Measurements from ENCODE around the gene HSD11B2. TPM values are rescaled to one million over a fixed set of nuclear protein-coding genes. Genes with fewer than 3 reads are reported as not detected.
A peak's percentile ranks its signal among the peaks of the same experiment; 100 is the strongest.
"Not testable (repeated sequence)": the region's sequence is repeated elsewhere in the genome, so short reads cannot be mapped to it uniquely, and the experiment has no call there.

The HSD11B2 gene
- total RNA-seq, 1 experiment from 2014 or later: 0.77 TPM

DNA sequence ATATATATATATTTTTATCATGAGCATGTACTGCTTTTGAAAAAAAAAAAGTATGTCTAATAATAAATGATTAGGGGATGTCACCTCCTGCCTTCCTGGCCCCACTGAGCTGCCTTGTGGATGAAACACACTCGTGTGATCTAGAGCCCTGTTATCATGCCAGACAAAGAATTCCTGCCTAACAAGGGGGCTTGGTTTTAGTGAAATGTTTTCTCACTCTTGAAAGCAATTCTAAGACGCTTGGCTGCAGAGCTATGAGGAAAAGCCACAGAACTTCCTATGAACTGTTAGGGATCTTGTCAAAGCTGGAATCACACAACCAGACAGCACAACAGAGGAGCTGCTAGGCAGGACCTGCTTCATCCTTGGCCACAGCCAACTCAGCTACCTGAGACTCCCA, 18.6 kb upstream of the HSD11B2 start:
- BruUV-seq (replicated peaks): no TSS peak
- CTCF ChIA-PET: interaction anchor here (0.5 to 0.7 kb wide), 2 partner anchors 87 to 179 kb away, joined by 3 to 4 read pairs; no protein-coding TSS in a partner anchor
- intact Hi-C loops (cut with micrococcal nuclease; ENCODE audit: unreplicated experiment) (no loop called here), in situ Hi-C loops (cut with HindIII; ENCODE audit: low pct_unique_long_range_greater_than_20kb, low sequenced_read_pairs) (no loop called here)
- Histone ChIP-seq H3K27me3 (ENCODE audit: control insufficient read depth, insufficient read depth, low read length) (no peaks in the 10 kb centered on the region), H3K4me3 (ENCODE audit: low read depth in 2 of 2, low read length in 2 of 2) (no peak overlapping the region), H3K27ac (ENCODE audit: low read length) (no peak overlapping the region), H3K4me1 (ENCODE audit: control insufficient read depth, insufficient read depth, low read length) (no peaks in the 10 kb centered on the region), H3K36me3 (ENCODE audit: control insufficient read depth, insufficient read depth, low read length) (no peaks in the 10 kb centered on the region), H3K9me3 (ENCODE audit: control insufficient read depth, insufficient read depth, low read depth, low read length) (no peaks in the 10 kb centered on the region)
- TF ChIP-seq, protein P1, sequence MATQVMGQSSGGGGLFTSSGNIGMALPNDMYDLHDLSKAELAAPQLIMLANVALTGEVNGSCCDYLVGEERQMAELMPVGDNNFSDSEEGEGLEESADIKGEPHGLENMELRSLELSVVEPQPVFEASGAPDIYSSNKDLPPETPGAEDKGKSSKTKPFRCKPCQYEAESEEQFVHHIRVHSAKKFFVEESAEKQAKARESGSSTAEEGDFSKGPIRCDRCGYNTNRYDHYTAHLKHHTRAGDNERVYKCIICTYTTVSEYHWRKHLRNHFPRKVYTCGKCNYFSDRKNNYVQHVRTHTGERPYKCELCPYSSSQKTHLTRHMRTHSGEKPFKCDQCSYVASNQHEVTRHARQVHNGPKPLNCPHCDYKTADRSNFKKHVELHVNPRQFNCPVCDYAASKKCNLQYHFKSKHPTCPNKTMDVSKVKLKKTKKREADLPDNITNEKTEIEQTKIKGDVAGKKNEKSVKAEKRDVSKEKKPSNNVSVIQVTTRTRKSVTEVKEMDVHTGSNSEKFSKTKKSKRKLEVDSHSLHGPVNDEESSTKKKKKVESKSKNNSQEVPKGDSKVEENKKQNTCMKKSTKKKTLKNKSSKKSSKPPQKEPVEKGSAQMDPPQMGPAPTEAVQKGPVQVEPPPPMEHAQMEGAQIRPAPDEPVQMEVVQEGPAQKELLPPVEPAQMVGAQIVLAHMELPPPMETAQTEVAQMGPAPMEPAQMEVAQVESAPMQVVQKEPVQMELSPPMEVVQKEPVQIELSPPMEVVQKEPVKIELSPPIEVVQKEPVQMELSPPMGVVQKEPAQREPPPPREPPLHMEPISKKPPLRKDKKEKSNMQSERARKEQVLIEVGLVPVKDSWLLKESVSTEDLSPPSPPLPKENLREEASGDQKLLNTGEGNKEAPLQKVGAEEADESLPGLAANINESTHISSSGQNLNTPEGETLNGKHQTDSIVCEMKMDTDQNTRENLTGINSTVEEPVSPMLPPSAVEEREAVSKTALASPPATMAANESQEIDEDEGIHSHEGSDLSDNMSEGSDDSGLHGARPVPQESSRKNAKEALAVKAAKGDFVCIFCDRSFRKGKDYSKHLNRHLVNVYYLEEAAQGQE (IDR thresholded peaks at IDR 0.05; ENCODE audit: insufficient read depth in 1 of 2, low read depth in 2 of 2, low read length in 1 of 2): no peak
- TF ChIP-seq, protein P2, sequence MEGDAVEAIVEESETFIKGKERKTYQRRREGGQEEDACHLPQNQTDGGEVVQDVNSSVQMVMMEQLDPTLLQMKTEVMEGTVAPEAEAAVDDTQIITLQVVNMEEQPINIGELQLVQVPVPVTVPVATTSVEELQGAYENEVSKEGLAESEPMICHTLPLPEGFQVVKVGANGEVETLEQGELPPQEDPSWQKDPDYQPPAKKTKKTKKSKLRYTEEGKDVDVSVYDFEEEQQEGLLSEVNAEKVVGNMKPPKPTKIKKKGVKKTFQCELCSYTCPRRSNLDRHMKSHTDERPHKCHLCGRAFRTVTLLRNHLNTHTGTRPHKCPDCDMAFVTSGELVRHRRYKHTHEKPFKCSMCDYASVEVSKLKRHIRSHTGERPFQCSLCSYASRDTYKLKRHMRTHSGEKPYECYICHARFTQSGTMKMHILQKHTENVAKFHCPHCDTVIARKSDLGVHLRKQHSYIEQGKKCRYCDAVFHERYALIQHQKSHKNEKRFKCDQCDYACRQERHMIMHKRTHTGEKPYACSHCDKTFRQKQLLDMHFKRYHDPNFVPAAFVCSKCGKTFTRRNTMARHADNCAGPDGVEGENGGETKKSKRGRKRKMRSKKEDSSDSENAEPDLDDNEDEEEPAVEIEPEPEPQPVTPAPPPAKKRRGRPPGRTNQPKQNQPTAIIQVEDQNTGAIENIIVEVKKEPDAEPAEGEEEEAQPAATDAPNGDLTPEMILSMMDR (IDR thresholded peaks at IDR 0.05): no peak
- TF ChIP-seq POLR2AphosphoS5 (IDR thresholded peaks at IDR 0.05; ENCODE audit: low read depth, low read length) (no peak), SIN3A (IDR thresholded peaks at IDR 0.05; ENCODE audit: borderline replicate concordance, insufficient read depth, low read depth, low read length) (no peak), TCF7L2 (IDR thresholded peaks at IDR 0.05; ENCODE audit: low read depth, low read length) (no peak)
- no peak for DNase-seq (ENCODE audit: low read depth, low spot score)
- no peak for ATAC-seq
- POLR2A ChIA-PET: no interaction called here

DNA sequence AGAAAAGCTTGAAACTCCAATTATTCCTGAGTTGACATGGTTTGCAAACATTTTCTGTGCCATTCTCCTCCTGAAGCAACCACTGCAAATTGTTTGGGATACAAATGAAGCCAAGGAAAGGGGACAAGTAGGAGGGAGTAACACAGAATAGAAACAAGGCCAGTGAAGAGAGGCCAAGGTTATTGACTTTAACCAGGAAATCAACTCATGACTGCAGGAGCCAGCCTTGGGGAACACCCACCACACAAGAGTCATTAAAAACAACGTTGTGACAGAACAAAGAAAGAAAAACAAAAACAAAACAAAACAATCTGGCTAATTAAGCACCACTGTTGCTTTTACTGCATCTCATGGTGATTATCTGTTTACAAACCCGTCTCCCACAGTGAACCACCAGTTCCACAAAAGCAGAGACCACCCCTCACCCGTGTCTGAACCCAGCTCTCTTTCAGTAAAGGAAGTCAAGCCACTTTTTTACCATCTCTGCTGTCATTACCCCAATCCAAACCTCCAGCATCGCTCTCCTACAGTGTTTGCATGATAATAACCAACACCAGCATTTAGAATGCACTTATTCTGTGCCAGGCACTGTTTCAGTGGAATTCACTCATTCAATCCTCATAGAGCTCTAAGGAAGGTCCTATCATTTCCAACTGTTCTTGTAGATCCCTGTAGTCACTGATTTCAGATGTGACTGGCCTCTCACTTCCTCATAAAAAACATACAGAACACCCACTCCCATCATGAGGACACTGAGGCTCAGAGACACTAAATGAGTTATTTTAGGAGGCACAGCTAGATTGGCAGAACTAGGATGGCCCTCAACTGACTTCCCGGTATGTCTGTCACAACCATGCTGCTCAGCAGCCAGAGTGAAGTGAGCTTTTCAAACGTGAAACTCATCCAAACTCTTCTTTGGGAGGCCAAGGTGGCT, 16.7 kb upstream of the HSD11B2 start:
- POLR2A ChIA-PET: no interaction called here
- TF ChIP-seq TCF7L2 (IDR thresholded peaks at IDR 0.05; ENCODE audit: low read depth, low read length) (no peak), SIN3A (IDR thresholded peaks at IDR 0.05; ENCODE audit: borderline replicate concordance, insufficient read depth, low read depth, low read length) (no peak), POLR2AphosphoS5 (IDR thresholded peaks at IDR 0.05; ENCODE audit: low read depth, low read length) (no peak)
- TF ChIP-seq, protein P2 (IDR thresholded peaks at IDR 0.05): no peak
- TF ChIP-seq, protein P1 (IDR thresholded peaks at IDR 0.05; ENCODE audit: insufficient read depth in 1 of 2, low read depth in 2 of 2, low read length in 1 of 2): no peak
- Histone ChIP-seq H3K27ac (ENCODE audit: low read length) (no peak overlapping the region), H3K9me3 (ENCODE audit: control insufficient read depth, insufficient read depth, low read depth, low read length) (no peaks in the 10 kb centered on the region), H3K4me1 (ENCODE audit: control insufficient read depth, insufficient read depth, low read length) (no peaks in the 10 kb centered on the region), H3K27me3 (ENCODE audit: control insufficient read depth, insufficient read depth, low read length) (no peaks in the 10 kb centered on the region), H3K36me3 (ENCODE audit: control insufficient read depth, insufficient read depth, low read length) (no peaks in the 10 kb centered on the region), H3K4me3 (ENCODE audit: low read depth in 2 of 2, low read length in 2 of 2) (no peak overlapping the region)
- TSS peak; percentile 77 for BruUV-seq (replicated peaks)
- intact Hi-C loops (cut with micrococcal nuclease; ENCODE audit: unreplicated experiment) (no loop called here), in situ Hi-C loops (cut with HindIII; ENCODE audit: low pct_unique_long_range_greater_than_20kb, low sequenced_read_pairs) (no loop called here)
- ATAC-seq (no peak), DNase-seq (ENCODE audit: low read depth, low spot score) (no peak)
- CTCF ChIA-PET: no interaction called here

DNA sequence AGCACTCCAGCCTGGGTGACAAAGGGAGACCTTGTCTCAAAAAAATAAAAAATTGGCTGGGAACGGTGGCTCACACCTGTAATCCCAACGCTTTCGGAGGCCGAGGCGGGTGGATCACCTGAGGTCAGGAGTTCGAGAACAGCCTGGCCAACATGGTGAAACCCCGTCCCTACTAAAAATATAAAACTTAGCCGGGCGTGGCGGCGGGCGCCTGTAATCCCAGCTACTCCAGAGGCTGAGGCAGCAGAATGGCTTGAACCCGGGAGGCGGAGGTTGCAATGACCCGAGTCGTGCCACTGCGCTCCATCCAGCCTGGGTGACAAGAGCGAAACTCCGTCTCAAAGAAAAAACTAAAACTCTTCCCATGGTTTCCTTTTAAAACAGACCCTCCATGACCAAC, 15.5 kb upstream of the HSD11B2 start:
- H3K36me3 ChIP-seq (ENCODE audit: control insufficient read depth, insufficient read depth, low read length); BruUV-seq (replicated peaks); H3K27me3 ChIP-seq (ENCODE audit: control insufficient read depth, insufficient read depth, low read length); POLR2A ChIA-PET; ATAC-seq; H3K27ac ChIP-seq (ENCODE audit: low read length); H3K9me3 ChIP-seq (ENCODE audit: control insufficient read depth, insufficient read depth, low read depth, low read length); H3K4me1 ChIP-seq (ENCODE audit: control insufficient read depth, insufficient read depth, low read length); CTCF ChIA-PET; DNase-seq (ENCODE audit: low read depth, low spot score); intact Hi-C loops (cut with micrococcal nuclease; ENCODE audit: unreplicated experiment); in situ Hi-C loops (cut with HindIII; ENCODE audit: low pct_unique_long_range_greater_than_20kb, low sequenced_read_pairs): not testable (repeated sequence)
- peak overlapping the region; percentile 51 to 74 for H3K4me3 ChIP-seq (ENCODE audit: low read depth in 2 of 2, low read length in 2 of 2)
